Fibroblast of lung (primary cell): ENCODE data around the gene P2RX6. TPM values are rescaled to one million over a fixed set of nuclear protein-coding genes. Genes with fewer than 3 reads are reported as not detected.
"Not testable (repeated sequence)": the region's sequence is repeated elsewhere in the genome, so short reads cannot be mapped to it uniquely, and the experiment has no call there.

Source experiments
- DNase-seq, 2 donors: peaks; one replicate each; pipeline versions ENCODE4 v3.0.0 to v3.0.0-alpha.2; 2010; ENCODE audit warnings: low read depth in 2 of 2
- H2AFZ ChIP-seq: 2 replicates; pipeline ENCODE4 v1.5.1; 2012; ENCODE audit warnings: low read length, control low read depth, inconsistent platforms
- H3K27ac ChIP-seq: 2 replicates; pipeline ENCODE4 v1.5.1; 2011; ENCODE audit warnings: low read length, control low read depth; ENCODE audit not compliant: insufficient read depth
- H3K27me3 ChIP-seq: 2 replicates; pipeline ENCODE4 v1.5.1; 2011; ENCODE audit warnings: mild to moderate bottlenecking, low read length; ENCODE audit not compliant: control insufficient read depth, insufficient read depth
- H3K36me3 ChIP-seq: 2 replicates; pipeline ENCODE4 v1.5.1; 2011; ENCODE audit warnings: low read length; ENCODE audit not compliant: control insufficient read depth, insufficient read depth
- H3K4me1 ChIP-seq: 2 replicates; pipeline ENCODE4 v1.5.1; 2011; ENCODE audit warnings: low read length; ENCODE audit not compliant: control insufficient read depth, insufficient read depth; ENCODE audit errors: extremely low read depth
- H3K4me2 ChIP-seq: 2 replicates; pipeline ENCODE4 v1.5.1; 2011; ENCODE audit warnings: low read length, control low read depth; ENCODE audit not compliant: insufficient read depth; ENCODE audit errors: extremely low read depth
- H3K4me3 ChIP-seq, 4 experiments: fragments of 200-600 bp in 1 of 4; sonication (generic) in 1 of 4; replicated peaks in 1 of 4; 2 replicates each; pipeline ENCODE4 v1.5.1; 2011 to 2016; ENCODE audit warnings: low read length in 4 of 4, low read depth in 3 of 4, mild to moderate bottlenecking in 3 of 4, control low read depth in 2 of 4, inconsistent platforms in 1 of 4, mixed read lengths in 1 of 4; ENCODE audit not compliant: insufficient read depth in 1 of 4; ENCODE audit errors: control extremely low read depth in 1 of 4
- H3K79me2 ChIP-seq: 2 replicates; pipeline ENCODE4 v1.5.1; 2012; ENCODE audit warnings: mild to moderate bottlenecking, low read length, inconsistent platforms; ENCODE audit not compliant: control insufficient read depth, insufficient read depth
- H3K9ac ChIP-seq: 2 replicates; pipeline ENCODE4 v1.5.1; 2011; ENCODE audit warnings: mild to moderate bottlenecking, low read length, control low read depth; ENCODE audit not compliant: insufficient read depth
- H3K9me3 ChIP-seq: 2 replicates; pipeline ENCODE4 v1.5.1; 2012; ENCODE audit warnings: low read depth, low read length; ENCODE audit not compliant: control insufficient read depth, insufficient read depth
- H4K20me1 ChIP-seq: 2 replicates; pipeline ENCODE4 v1.5.1; 2011; ENCODE audit warnings: low read length; ENCODE audit not compliant: control insufficient read depth, insufficient read depth; ENCODE audit errors: extremely low read depth
- CTCF ChIP-seq, 2 donors: IDR thresholded peaks in 1 of 2; conservative IDR thresholded peaks in 1 of 2; 1 replicate in 1 of 2; 2 replicates in 1 of 2; pipeline ENCODE4 v1.5.1; 2011 to 2012; ENCODE audit warnings: low read length in 2 of 2, control low read depth in 1 of 2, inconsistent platforms in 1 of 2, low read depth in 1 of 2, mild to moderate bottlenecking in 1 of 2
- EZH2 ChIP-seq: IDR thresholded peaks from 2 replicates; pipeline ENCODE4 v1.5.1; 2012; ENCODE audit warnings: low read length, control low read depth, mild to moderate bottlenecking; ENCODE audit errors: missing control alignments
- polyA plus RNA-seq, 2 donors: library from polyadenylated mRNA; depleted of rRNA in 1 of 2; stranded (reverse) in 1 of 2; unstranded in 1 of 2; fragments of >200 nt; gene quantifications; 2 replicates each; pipeline ENCODE4 v1.2.1, GENCODE V29; 2011 to 2012; ENCODE audit warnings: missing spikeins in 1 of 2
- total RNA-seq: library from RNA; depleted of rRNA; stranded (reverse); fragments of >200 nt; gene quantifications from 2 replicates; pipeline ENCODE4 v1.2.1, GENCODE V29; 2014

P2RX6 gene
- total and polyA plus RNA-seq, 2 donors (not counting 1 experiment from before 2014, with no cell fraction given) = 3.6 to 17.8 TPM

- no peaks in the 10 kb centered on the region for H3K79me2 ChIP-seq
- no peaks in the 10 kb centered on the region for H3K27me3 ChIP-seq
- TF ChIP-seq EZH2 (no peak), CTCF (conservative IDR thresholded peaks at IDR 0.05 in 1 of 2, IDR thresholded peaks at IDR 0.05 in 1 of 2; ENCODE audit: low read depth in 1 of 2, low read length in 2 of 2) (no peak)
- H3K4me3 ChIP-seq = no peak overlapping the region
- H2AFZ ChIP-seq = no peak overlapping the region
- no peaks in the 10 kb centered on the region for H3K9me3 ChIP-seq
- H3K4me1 ChIP-seq = peaks cover 17% of the 10 kb centered on the region
- DNase-seq = peak; percentile 41 to 53
- H3K9ac ChIP-seq = no peak overlapping the region
- H4K20me1 ChIP-seq = no peaks in the 10 kb centered on the region
- no peaks in the 10 kb centered on the region for H3K36me3 ChIP-seq
- H3K4me2 ChIP-seq = no peak overlapping the region
- H3K27ac ChIP-seq = peak overlapping the region; percentile 72
Measured at GRCh38 chr22:21038405-21038804, 23.4 kb downstream of the P2RX6 start.

GRCh38 chr22:21039158-21039557, 24.2 kb downstream of the P2RX6 start:
- not testable (repeated sequence) for H3K79me2 ChIP-seq, H3K27ac ChIP-seq, H3K4me3 ChIP-seq, H4K20me1 ChIP-seq, DNase-seq, H2AFZ ChIP-seq, H3K27me3 ChIP-seq, H3K36me3 ChIP-seq, H3K9ac ChIP-seq, H3K9me3 ChIP-seq, H3K4me2 ChIP-seq
- H3K4me1 ChIP-seq = peaks cover 25% of the 10 kb centered on the region

- H2AFZ ChIP-seq = no peak overlapping the region
- no peaks in the 10 kb centered on the region for H3K27me3 ChIP-seq
- H3K36me3 ChIP-seq = no peaks in the 10 kb centered on the region
- H3K4me1 ChIP-seq = peaks cover 41% of the 10 kb centered on the region
- H3K79me2 ChIP-seq = no peaks in the 10 kb centered on the region
- H3K4me2 ChIP-seq = no peak overlapping the region
- peak; percentile 34 to 68 for DNase-seq
- H3K9ac ChIP-seq = no peak overlapping the region
- no peak overlapping the region for H3K4me3 ChIP-seq
- no peaks in the 10 kb centered on the region for H3K9me3 ChIP-seq
- H4K20me1 ChIP-seq = no peaks in the 10 kb centered on the region
- TF ChIP-seq EZH2 (no peak), CTCF (conservative IDR thresholded peaks at IDR 0.05 in 1 of 2, IDR thresholded peaks at IDR 0.05 in 1 of 2; ENCODE audit: low read depth in 1 of 2, low read length in 2 of 2) (no peak)
- no peak overlapping the region for H3K27ac ChIP-seq
Measured at GRCh38 chr22:21041937-21042336, 27.0 kb downstream of the P2RX6 start.
